Kidney (tissue), 14 donors: Measurements from ENCODE around the gene ZBTB21. TPM values are rescaled to one million over a fixed set of nuclear protein-coding genes. Genes with fewer than 3 reads are reported as not detected.
"Not testable (repeated sequence)": the region's sequence is repeated elsewhere in the genome, so short reads cannot be mapped to it uniquely, and the experiment has no call there.

Experiments
- DNase-seq, 5 donors: peaks; one replicate each; pipeline ENCODE4 v3.0.0-alpha.2; 2013 to 2020
- FAIRE-seq: peaks from 2 replicates; lab custom pipeline; 2012; peaks lifted over from hg19 to GRCh38; lab: Jason Lieb, UNC
- H3K27ac ChIP-seq, 2 donors: one replicate each; pipeline ENCODE4 v1.7.0; 2013; ENCODE audit warnings: low read depth in 2 of 2, low read length in 2 of 2, inconsistent platforms in 1 of 2
- H3K27me3 ChIP-seq: one replicate; pipeline ENCODE4 v1.7.1; 2013; ENCODE audit warnings: low read length, inconsistent platforms; ENCODE audit not compliant: control insufficient read depth, insufficient read depth
- H3K36me3 ChIP-seq, 3 donors: one replicate each; pipeline versions ENCODE4 v1.7.0 to v1.7.1; 2013; ENCODE audit warnings: low read length in 3 of 3, control low read depth in 1 of 3, inconsistent platforms in 1 of 3; ENCODE audit not compliant: insufficient read depth in 3 of 3, control insufficient read depth in 2 of 3
- H3K4me1 ChIP-seq, 3 donors: one replicate each; pipeline versions ENCODE4 v1.7.0 to v1.7.1; 2013; ENCODE audit warnings: low read length in 3 of 3, inconsistent platforms in 1 of 3, low read depth in 1 of 3; ENCODE audit not compliant: control insufficient read depth in 2 of 3, insufficient read depth in 2 of 3
- H3K4me3 ChIP-seq, 3 donors: one replicate each; pipeline versions ENCODE4 v1.7.0 to v1.8.1; 2013; ENCODE audit warnings: low read length in 3 of 3, control low read depth in 1 of 3, inconsistent platforms in 1 of 3
- H3K9ac ChIP-seq, 3 donors: one replicate each; pipeline versions ENCODE4 v1.7.0 to v1.7.1; 2013; ENCODE audit warnings: low read length in 3 of 3, control low read depth in 1 of 3, inconsistent platforms in 1 of 3
- H3K9me3 ChIP-seq, 3 donors: one replicate each; pipeline versions ENCODE4 v1.7.0 to v1.7.1; 2013; ENCODE audit warnings: low read length in 3 of 3, control low read depth in 1 of 3, inconsistent platforms in 1 of 3; ENCODE audit not compliant: control insufficient read depth in 2 of 3, insufficient read depth in 1 of 3
- CTCF ChIP-seq: IDR thresholded peaks from 3 replicates; pipeline ENCODE4 v1.5.1; 2012; ENCODE audit warnings: mild to moderate bottlenecking, moderate library complexity, borderline replicate concordance; ENCODE audit not compliant: insufficient read depth; ENCODE audit errors: extremely low read depth
- intact Hi-C: fragments of 100-400 bp; cut with DNase I; formaldehyde crosslinking; loops from one replicate; pipeline ENCODE4 v1.11.1; 2022
- polyA plus RNA-seq: library from polyadenylated mRNA; stranded (reverse); fragments of 350-450 nt; fragmentation: Illumina TruSeq; extraction: RNeasy Lipid Tissue Mini Kit (QIAGEN cat#74804); gene quantifications from one replicate; pipeline ENCODE4 v1.2.3, GENCODE V29; 2014; ENCODE audit warnings: low read depth, low replicate concordance; ENCODE audit not compliant: insufficient read depth
- total RNA-seq: library from RNA; stranded (reverse); fragmentation: NEBNext Ultra II Directional; extraction: Animal tissue kit (Norgen Biotek cat#: 25700); gene quantifications from one replicate; pipeline ENCODE4 v1.2.1, GENCODE V29; 2021
- donor health status: control.
- donor health status: control.
- donor health status: control.
- donor health status: control.
- donor health status: control.
- donor health status: DM: yes; HTN: yes; CAD: no.
- donor health status: Normal renal cell carcinoma (clear cell type).

ZBTB21 gene
- total and polyA plus RNA-seq, 2 donors from 2014 or later, result 2.3 to 16.0 TPM

- no peak overlapping the region for H3K27ac ChIP-seq
- intact Hi-C loops, result no loop called here
- no peak overlapping the region for H3K4me3 ChIP-seq
- no peaks in the 10 kb centered on the region for H3K9me3 ChIP-seq
- peaks cover 2 to 11% (median 8%) of the 10 kb centered on the region in 3 donors for H3K36me3 ChIP-seq
- no peaks in the 10 kb centered on the region for H3K4me1 ChIP-seq
- no peak overlapping the region for H3K9ac ChIP-seq
- FAIRE-seq, result no peak
- no peak for TF ChIP-seq CTCF
- no peak for DNase-seq
- no peaks in the 10 kb centered on the region for H3K27me3 ChIP-seq
These were observed 8.4 kb downstream of the ZBTB21 start for GRCh38 chr21:42001781-42002180.

- H3K36me3 ChIP-seq, result peaks cover 2 to 11% (median 8%) of the 10 kb centered on the region in 3 donors
- no peaks in the 10 kb centered on the region for H3K9me3 ChIP-seq
- no peak for FAIRE-seq
- H3K9ac ChIP-seq, result no peak overlapping the region
- no peak for DNase-seq
- H3K4me3 ChIP-seq, result no peak overlapping the region
- intact Hi-C loops, result no loop called here
- no peak for TF ChIP-seq CTCF
- no peak overlapping the region for H3K27ac ChIP-seq
- no peaks in the 10 kb centered on the region for H3K4me1 ChIP-seq
- no peaks in the 10 kb centered on the region for H3K27me3 ChIP-seq
These were observed 9.3 kb downstream of the ZBTB21 start for GRCh38 chr21:42000908-42001307.

- Histone ChIP-seq H3K4me3 (no peak overlapping the region), H3K27me3 (no peaks in the 10 kb centered on the region), H3K9me3 (no peaks in the 10 kb centered on the region), H3K9ac (no peak overlapping the region), H3K36me3 (peaks cover 2 to 18% (median 16%) of the 10 kb centered on the region in 3 donors), H3K27ac (no peak overlapping the region), H3K4me1 (no peaks in the 10 kb centered on the region)
- no peak for DNase-seq
- no peak for TF ChIP-seq CTCF
- no peak for FAIRE-seq
- intact Hi-C loops, result no loop called here
These were observed 12.5 kb downstream of the ZBTB21 start for GRCh38 chr21:41997657-41998056.

GRCh38 chr21:41995577-41995976, 14.6 kb downstream of the ZBTB21 start:
- Histone ChIP-seq H3K27me3 (no peaks in the 10 kb centered on the region), H3K27ac (no peak overlapping the region), H3K9me3 (no peaks in the 10 kb centered on the region), H3K4me3 (no peak overlapping the region), H3K9ac (no peak overlapping the region), H3K4me1 (no peaks in the 10 kb centered on the region), H3K36me3 (peaks cover 0 to 27% (median 18%) of the 10 kb centered on the region in 3 donors)
- FAIRE-seq, result no peak
- DNase-seq, result no peak
- no peak for TF ChIP-seq CTCF
- intact Hi-C loops, result no loop called here

GRCh38 chr21:41994613-41995012, 15.5 kb downstream of the ZBTB21 start:
- H3K27ac ChIP-seq, FAIRE-seq, DNase-seq, intact Hi-C loops, H3K4me3 ChIP-seq, H3K27me3 ChIP-seq, H3K9me3 ChIP-seq, H3K4me1 ChIP-seq, H3K9ac ChIP-seq: not testable (repeated sequence)
- peaks cover 0 to 27% (median 16%) of the 10 kb centered on the region in 3 donors for H3K36me3 ChIP-seq
